ENCODE measurements around the gene IMPG2.
A peak's percentile ranks its signal among the peaks of the same experiment; 100 is the strongest.

The IMPG2 gene

DNA sequence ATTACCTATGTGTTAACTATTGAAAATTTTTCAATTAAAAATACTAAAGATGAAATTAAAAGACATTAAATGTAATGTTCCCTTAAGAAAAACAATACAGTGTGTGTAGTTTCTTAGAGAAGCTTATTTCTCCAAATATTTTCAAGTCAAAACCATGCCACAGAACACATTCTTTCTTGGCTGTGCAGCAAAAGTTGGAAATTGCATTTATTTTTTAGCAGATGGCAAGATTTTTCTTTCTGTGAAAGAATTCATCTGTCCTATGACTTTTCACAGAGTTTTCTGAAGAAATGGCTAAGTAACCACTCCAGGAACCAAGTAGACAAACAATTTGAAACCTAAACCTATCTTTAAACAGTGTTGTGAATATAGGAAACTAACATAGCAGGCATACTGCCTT is 47.2 kb downstream of the IMPG2 start:
- DNase-seq = no peak

DNA sequence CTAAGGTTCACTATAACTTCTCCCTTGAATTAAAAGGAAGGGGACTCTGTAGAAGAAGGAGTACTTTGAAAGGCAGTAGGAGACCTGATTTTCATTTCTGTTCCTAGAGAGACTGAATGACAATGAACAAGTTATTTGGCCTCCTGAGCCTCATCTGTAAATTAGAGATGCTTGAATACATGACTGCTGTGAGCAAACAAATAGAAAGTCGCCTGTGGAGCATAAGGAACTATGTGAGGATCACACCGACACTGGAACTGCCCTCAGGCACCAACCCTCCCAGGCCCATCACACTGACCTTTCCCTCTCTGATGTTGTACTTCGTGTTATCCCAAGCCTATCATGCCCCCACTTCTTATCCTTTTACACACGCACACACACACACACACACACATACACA is 48.6 kb downstream of the IMPG2 start:
- no peak for DNase-seq

DNA sequence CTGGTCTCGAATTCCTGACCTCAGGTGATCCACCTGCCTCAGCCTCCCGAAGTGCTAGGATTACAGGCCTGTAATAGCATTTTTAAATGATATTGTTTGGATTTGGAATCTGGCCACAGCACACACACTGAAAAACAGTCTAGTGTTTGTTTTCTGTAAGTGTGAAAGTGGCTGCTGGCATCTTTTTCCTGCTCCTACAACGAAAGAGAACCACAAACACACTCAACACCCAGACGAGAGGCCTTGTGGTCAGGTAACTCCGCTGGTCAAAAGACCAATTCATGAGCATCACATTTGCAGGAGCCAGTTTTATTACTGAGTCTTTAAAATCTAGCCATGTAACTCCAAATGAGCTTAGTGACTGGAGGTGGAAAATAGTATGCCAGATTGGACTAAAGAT is 50.2 kb downstream of the IMPG2 start:
- no peak for DNase-seq

DNA sequence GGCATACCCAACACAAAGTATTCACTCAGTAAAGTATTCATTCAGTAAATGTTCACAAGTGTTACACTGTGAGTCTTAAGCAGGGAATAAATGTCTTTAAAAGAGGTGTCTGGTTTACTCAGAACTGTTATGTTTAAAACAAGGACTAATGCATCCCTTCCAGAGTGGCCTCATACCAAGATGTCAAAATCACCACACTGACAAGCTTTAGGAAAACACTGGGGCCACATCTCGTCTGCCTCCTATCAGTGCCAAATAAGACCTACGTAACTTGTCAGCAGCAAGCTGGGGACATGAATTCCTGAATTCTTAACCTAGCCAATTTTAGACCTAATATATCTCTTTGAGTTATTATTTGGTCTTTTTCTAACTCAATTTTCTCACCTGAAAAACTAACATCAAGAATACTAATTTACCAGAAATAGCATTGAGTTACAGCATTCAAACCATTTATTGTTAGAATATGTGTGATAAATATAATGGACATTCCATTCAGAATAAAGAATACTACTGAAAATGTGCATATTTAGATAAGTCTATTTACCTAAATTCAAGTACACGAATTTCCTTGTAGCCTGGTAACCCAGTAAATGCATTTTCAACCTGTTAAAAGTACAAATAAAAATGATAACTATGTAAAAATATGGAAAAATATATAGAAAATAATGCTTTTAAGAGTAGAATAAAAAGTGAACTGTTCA is 51.3 kb downstream of the IMPG2 start:
- DNase-seq = no peak

DNA sequence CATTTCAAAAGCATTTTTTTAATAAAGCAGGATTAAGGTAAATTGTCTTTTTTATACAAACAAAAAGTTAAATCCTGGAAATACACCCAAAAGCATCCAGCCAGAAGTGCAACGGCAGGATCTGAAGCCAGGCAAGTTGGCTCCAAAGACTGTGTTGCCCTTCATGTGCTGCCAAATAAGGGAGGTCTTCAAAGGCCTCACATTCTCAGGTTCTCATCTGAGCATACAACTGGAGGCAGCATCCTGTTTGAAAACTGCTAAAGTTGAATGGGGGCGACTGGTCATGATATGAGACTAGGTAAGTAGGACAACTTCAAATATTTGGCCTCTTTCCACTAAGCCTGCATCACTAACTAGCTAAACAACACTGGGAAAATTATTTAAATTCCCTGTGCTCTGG is 52.2 kb downstream of the IMPG2 start:
- DNase-seq = no peak

DNA sequence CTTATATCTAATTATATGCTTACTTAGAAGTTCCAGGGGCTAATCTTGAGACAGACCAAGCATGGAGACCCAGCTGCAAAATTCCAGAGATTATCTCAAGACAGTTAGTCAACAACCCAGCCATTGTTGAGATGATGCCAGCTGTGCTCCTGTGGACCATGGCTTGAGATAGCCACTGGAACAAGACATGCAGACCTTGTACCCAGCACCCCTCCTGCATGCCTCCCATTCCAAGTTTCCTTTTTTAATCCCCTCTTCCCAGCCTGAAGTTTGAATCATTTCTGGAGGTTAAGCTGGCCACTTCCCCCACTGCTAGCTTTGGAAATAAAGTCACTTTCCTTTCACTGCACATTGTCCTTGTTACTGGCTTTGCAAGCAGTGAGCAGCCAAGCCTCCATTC is 53.8 kb downstream of the IMPG2 start:
- no peak for DNase-seq

DNA sequence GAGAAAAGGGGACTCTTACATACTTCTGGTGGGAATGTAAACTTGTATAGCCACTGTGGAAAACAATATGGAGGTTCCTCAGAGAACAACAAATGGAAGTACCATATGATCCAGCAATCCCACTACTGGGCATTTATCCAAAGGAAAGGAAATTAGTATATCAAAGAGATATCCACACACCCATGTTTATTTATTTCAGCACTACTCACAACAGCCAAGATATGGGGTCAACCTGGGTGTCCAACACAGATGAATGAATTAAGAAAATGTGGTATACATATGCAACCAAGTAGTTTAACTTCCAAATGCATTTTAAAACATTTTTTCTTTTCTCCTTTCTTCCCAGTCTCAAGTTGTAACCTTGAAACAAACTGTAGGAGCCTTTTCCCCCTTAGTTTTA is 54.3 kb downstream of the IMPG2 start:
- no peak for DNase-seq

DNA sequence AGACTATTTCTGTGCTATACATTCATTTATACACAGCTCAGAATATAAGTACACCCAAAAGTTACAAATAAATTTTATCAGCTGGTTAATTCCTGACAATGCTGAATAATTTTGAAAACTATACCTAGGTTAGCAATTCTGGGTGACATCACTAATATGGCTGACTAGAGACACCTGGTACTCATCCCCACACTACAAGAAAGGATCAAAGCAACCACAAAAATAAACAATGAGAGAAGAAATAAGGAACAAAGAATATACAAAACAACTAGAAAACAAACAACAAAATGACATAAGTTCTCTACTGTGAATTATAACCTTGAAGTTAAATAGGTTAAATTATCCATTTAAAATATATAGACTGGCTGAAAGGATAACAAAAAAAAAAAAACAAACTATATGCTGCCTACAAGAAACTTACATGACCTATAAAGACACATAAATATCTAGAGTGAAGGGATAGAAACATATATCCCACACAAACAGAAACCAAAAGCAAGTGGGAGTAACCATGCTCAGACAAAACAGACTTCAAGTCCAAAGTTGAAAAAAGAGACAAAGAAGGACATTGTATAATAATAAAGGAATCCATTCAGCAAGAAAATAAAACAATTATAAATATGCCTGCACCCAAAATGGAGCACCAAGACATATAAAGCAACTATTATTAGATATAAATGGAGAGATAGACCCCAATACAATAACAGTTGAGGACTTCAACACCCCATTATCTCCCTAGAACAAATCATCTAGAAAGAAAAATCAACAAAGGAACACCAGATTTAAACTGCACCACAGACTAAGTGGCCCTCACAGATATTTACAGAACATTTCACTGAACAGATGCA is 57.8 kb downstream of the IMPG2 start:
- no peak for DNase-seq

DNA sequence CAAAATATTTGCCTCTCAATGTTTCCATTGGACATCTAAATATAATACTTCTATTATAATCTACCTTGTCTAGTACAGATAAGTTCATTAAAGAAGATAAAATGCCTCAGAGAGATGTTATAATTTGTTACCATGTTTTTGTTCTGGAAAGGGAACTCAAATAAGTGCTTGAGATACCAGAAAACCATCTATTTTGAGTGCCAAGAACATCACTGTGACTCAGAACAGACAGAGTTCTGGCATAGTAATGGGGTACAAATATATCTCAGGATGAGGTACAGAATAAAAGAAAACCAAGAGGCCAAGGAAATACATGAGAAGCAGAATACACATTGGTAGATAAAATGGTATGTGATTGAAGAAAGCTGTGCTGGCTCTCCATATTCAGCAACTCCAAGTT is 58.9 kb downstream of the IMPG2 start:
- peak; percentile 5 for DNase-seq

DNA sequence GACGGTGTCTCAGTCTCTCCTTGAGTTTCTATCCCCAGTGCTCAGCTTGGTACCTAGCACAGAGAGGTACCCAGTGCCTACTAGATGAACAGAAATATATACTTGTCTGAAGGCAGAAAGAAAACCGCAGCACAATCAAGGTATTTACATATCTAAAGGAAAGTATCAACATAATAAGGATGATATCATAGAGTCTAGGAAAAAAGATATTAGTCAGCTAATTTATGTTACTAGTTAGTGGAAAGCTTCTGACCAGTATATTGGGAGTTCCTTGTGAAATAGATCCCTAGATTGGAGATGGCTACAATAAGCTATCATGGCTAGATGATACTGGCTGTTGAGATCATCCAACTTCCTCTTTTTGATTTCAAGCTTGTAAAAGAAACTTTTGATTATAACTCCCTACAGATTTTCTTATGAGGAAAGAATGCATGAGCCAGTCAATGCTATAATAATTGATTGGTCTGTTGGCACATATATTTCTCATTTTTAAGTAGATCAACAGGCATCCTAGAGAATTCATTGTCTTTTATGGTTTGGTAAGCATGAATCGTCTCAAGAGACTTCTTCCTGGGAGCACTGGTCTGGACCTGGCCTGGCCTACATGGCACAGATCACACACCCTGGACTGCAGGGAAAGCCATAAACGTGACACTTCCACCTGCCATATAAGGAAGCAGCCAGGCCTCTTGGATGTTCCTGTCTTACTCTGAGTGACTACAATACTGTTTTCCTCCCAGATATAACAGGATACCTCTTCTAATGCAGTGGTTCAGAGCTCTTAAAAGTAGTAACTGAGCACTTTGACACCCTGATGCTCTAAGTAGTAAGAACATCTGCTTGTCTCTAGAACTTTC is 60.7 kb downstream of the IMPG2 start:
- no peak for DNase-seq

DNA sequence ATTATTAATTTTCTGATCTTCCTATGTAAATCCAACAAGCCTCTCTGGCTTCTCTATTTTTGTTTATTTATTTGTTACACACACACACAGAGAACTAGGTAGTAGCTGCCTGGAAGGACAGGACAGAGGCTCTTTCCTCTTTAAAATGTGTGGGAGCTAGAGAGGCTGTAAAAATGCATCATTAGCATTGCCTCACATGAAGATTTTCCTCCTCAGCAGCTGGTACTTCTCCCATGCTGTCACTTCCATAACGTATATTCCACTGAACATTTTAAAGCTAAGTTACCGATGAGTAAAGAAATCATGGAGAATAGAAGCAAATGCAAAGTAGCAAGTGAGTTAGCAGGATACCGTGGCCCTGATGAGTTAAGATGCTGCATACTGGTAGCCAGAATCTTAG is 63.9 kb downstream of the IMPG2 start:
- no peak for DNase-seq

DNA sequence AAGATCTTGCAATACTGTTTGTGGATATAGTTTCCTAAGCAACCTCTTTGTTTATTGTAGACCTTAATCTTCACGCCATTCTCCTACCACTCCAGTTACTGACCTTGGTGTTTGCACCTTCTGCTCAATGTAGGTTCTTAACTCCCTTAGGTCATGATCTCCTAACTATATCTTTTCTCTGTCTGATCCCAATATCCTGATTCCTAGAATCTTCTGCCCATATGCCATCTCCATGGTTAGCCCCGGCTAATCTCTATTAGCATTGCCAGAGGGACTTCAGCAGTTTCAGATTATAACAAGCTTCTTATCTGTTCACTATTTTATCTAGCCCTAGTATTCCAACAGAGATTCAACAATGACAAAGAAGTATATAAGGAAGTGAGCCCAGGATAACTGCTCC is 64.9 kb downstream of the IMPG2 start:
- DNase-seq = no peak

DNA sequence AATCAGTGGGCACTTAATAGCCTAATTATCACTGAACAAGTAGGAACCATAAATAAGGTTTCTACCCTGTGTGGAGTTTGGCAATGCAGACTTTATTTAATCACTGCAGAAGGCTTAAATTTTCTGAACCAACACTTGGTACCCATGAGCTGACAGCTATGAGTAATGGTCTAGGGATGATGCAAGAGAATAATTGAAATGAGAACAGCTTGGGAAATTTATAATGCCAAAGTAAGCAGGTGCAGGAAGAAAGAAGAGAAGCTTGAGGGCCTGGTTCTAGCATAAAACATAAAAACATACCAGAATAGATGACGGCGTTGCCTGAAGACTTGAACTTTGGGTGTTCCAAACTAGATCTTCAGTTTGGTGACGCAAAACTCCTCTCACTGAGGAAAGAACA is 67.0 kb downstream of the IMPG2 start:
- no peak for DNase-seq

DNA sequence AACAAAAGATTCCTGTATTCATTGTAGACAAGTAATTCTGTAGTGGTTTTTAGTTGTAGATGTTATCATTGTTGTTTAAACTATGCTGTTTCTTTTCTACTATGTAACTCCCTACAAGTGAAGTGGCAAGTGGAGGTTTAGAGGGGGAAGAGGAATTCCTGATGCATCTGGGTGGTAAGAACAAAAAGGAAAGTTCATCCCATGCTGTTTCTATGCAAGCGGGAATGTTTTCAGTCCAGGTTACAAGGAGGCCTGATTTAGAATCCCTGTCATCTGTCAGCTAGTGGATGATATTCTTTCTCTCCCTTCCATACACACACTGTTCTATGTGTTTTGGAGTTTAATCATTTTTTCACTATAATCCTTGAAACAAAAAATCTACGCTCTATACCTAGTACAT is 67.4 kb downstream of the IMPG2 start:
- DNase-seq = no peak

DNA sequence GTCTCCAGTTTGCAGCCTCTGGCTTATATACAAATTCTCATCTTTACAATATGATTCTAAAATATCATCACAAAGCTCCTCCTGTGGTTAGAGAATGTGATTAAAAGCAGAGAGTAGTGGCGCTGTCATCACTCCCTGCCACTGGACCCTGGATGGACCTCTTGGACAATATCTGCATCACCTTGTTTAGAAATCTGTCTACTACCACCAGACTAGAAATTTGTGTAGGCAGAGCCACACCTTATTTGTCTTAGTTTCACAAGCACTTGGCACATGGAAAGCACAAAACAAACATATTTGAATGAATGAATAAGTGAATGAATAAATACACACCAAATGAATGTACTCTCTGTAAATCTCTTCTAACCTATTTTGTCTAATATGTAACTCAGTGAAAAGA is 68.1 kb downstream of the IMPG2 start:
- DNase-seq = no peak

DNA sequence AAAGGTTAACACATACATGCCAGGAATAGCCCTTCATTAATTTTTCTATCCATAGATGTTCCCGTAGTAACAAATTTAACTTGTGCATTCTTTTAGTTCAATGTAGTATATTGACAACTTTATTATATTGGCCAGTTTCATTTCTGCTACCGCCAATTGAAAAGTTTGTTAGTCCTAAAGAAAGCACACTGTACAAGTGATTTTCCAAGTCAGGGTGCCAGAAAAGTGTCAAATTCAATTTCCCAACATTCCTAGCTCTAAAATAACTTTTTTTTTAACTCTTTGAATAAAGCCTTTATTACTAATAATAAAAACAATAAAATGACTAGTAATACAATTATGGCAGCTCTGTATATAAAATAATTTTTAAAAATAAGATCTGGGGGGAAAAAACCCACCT is 68.9 kb downstream of the IMPG2 start:
- DNase-seq = no peak

DNA sequence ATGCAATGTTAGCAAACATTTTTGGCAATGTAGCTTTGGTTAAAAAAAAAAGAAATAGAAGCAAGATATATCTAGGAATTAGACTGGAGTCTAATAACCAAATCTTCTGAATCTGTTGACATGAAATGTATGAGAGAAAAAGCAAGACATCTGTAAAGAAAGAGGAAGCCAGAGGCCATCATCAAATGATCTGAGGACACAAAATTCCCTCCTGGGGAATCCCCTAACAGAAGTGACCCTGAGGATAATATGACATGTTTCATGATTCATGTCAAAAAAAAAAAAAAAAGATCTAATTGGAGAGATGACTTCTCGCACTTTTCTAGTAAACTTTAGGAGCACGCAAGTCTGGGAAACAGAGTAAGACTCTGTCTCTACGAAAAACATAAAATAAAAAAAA is 70.9 kb downstream of the IMPG2 start:
- no peak for DNase-seq

DNA sequence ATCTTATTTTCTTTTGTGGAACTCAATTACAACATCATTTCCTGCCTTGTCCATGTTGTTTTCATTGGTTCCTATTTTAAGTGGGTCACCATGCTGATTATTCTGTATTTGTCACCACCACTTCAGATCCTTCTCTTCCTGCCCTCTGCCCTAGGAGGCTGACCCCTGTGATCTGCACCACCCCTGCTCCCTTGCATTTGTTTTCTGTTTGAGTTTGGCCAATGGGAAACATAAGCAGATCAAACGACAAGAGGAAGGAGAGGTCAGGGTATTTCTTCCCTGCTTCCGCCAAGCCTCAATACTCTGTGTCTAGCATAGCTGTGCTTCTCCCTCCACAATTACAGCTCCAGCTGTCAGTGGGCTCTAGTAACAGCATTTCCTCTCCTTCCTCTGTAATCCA is 71.6 kb downstream of the IMPG2 start:
- DNase-seq = no peak

DNA sequence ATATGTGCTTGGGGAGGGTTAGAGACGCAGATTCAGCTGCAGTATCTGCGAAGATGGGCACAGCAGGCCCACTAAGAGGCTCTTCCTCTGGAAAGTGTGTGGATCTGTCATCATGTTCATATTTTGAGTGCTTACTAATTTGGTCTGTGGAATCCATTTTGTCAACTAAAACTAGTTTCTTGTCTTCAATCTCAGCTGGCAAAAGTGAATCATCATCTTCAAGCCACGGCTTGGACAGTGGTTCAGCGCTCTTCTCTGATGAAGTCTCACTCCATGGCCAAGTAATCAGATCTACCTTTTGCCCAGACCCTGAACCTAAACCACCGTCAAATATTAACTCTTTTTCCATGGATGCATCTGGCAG is 76.2 kb downstream of the IMPG2 start:
- no peak for DNase-seq

DNA sequence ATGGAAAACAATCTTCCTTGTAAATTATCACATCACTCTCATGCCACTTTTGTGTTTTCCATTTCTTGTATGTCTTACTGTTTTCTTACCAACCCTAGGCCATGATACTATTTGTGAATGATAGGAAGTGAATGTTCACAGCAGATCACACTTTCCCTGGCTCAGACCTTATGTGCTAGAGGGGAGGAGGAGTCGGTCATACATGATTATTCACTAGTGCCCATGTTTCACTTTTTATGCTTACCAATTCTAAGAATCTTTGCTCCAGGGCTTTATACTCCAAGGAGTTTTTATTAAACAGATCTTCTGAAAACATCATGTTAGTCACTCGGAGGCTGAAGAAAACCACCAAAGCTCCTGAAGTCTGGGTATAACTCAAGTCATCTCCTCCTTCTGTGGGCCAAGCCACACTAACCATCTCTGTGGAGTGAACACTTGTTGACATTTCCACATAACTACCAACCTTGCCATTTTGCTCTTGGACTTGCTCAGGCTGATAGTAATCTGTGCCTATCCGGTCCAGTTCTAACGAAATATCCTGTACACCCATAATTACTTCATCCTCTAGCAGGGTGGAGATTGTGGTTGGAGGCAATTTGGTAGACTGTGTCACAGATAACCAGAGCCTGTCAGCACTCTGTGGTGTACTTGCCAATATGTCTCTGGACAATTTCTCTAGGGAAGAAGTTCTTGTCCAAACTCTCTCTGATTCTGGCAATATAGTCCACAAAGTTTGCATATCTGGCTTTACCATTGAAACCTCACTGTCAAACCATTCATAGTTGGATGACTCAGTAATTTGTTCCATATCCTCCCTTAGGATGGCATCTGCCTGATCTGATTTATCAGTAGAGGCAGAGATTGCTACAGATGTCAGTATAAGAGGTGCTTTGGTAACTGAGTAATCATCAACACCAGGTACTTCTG is 76.8 kb downstream of the IMPG2 start:
- no peak for DNase-seq

DNA sequence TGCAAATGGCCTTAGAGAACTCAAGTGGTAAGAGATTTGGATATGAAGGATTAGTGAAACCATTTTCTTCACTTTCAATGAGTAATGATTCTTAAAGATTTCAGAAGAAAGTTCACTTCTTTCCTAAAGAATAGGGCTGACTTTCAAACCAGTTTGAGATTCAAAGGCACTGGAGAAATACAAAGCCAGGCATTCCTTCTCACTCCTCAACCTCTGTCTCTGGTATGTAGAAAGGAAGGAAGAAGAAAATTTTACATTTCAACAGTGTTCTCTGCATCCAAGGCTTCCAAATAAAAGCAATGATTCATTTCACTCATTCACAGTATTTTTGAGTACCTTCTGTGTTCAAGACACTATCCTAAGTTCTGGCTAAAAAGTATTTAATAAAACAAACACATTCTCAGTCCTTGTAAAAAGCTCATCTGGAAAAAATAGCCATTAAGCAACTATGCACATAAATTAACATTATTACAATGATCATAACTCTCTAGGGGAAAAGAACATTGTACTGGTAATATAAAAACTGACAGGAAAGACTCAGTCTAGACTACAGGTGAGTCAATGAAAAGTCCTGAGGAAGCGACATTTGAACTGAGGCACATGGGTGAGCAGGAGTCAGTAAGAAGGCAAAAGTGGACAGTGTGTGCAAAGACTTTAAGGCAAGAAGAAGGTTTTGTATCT is 79.5 kb downstream of the IMPG2 start:
- no peak for DNase-seq

DNA sequence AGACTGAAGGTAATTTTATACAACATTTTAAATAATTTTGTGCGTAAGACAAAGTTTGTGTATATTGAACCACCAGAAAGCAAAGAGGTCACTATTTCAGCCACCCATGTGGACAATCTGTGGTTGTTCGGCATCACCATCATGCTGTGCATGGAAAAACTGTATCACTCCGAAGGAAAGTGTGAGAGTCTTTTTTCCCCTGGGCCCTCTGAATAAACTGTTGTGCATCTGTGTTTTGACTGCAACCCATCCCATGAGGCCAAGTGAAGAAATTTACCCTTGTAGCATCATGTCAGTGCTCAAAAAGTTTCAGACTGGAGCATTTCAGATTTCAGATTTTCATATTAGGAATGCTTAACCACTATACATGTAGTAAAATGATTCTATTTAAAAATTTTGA is 85.3 kb downstream of the IMPG2 start:
- DNase-seq = no peak
